ENCODE data around the gene OR1E1. TPM values are rescaled to one million over a fixed set of nuclear protein-coding genes. Genes with fewer than 3 reads are reported as not detected.

Gene OR1E1
- total RNA-seq, 1 donor from 2014 or later = not detected

Small RNA genes within 50 kb of the gene (small RNA-seq; reads per million reads assigned to genes)
- not detected for gene OR1AC1P (ENCODE audit: low replicate concordance)

Other genes starting within 250 kb of the OR1E1 start
- gene OR1A2, start 200.9 kb downstream of the OR1E1 start, total RNA-seq = not detected
- not detected for gene OR1A1, start 190.7 kb downstream of the OR1E1 start, total RNA-seq
- gene OR3A1, start 100.0 kb downstream of the OR1E1 start, total RNA-seq = 0.72 TPM
- gene OR3A2, start 12.1 kb downstream of the OR1E1 start, total RNA-seq = 0.31 TPM
- gene OR3A3, start 13.0 kb upstream of the OR1E1 start, total RNA-seq = not detected
- not detected for gene OR1E2, start 35.4 kb upstream of the OR1E1 start, total RNA-seq
- not detected for gene SPATA22, start 73.4 kb upstream of the OR1E1 start, total RNA-seq
- gene ASPA, start 77.6 kb upstream of the OR1E1 start, total RNA-seq = 4.4 TPM
- 1.8 TPM for gene TRPV3, start 159.4 kb upstream of the OR1E1 start, total RNA-seq
- gene TRPV1, start 211.0 kb upstream of the OR1E1 start, total RNA-seq = 8.2 TPM
- gene SHPK, start 237.8 kb upstream of the OR1E1 start, total RNA-seq = 15.3 TPM
- 14.7 TPM for gene CTNS, start 238.3 kb upstream of the OR1E1 start, total RNA-seq

Data from tongue (tissue), 2 donors.